SIG-M5 treated with dmso at 0.1 percent for 504 hours (cell line): ENCODE data around the gene SYT14.
"Not testable (repeated sequence)": the region's sequence is repeated elsewhere in the genome, so short reads cannot be mapped to it uniquely, and the experiment has no call there.

Experiments used
- DNase-seq: peaks from one replicate; lab custom pipeline; 2025; ENCODE audit not compliant: unreplicated experiment; lab: John Stamatoyannopoulos, UW

SYT14 gene

GRCh38 chr1:209937996-209938959 lies at the start of gene SYT14:
Gene SYT14 (plus strand): TSS chr1:209938217. CDS start chr1:209938265, 48 bp downstream.
- no peak for DNase-seq

GRCh38 chr1:209888291-209889076 lies 49.5 kb upstream of the SYT14 start:
- DNase-seq = not testable (repeated sequence)

- no peak for DNase-seq
Observed at GRCh38 chr1:209889077-209889418, 49.0 kb upstream of the SYT14 start.

GRCh38 chr1:209890641-209891330 lies 47.2 kb upstream of the SYT14 start:
- no peak for DNase-seq

- no peak for DNase-seq
Observed at GRCh38 chr1:209893751-209894150, 44.3 kb upstream of the SYT14 start.

- no peak for DNase-seq
Observed at GRCh38 chr1:209895709-209896108, 42.3 kb upstream of the SYT14 start.

- no peak for DNase-seq
Observed at GRCh38 chr1:209896346-209896745, 41.7 kb upstream of the SYT14 start.

- DNase-seq = not testable (repeated sequence)
Observed at GRCh38 chr1:209898271-209898670, 39.7 kb upstream of the SYT14 start.

GRCh38 chr1:209898851-209899250 lies 39.2 kb upstream of the SYT14 start:
- not testable (repeated sequence) for DNase-seq

- no peak for DNase-seq
Observed at GRCh38 chr1:209899948-209900347, 38.1 kb upstream of the SYT14 start.

GRCh38 chr1:209900734-209901133 lies 37.3 kb upstream of the SYT14 start:
- no peak for DNase-seq

GRCh38 chr1:209901211-209901610 lies 36.8 kb upstream of the SYT14 start:
- no peak for DNase-seq

GRCh38 chr1:209904774-209905173 lies 33.2 kb upstream of the SYT14 start:
- not testable (repeated sequence) for DNase-seq

GRCh38 chr1:209911746-209912145 lies 26.3 kb upstream of the SYT14 start:
- DNase-seq = no peak

- no peak for DNase-seq
Observed at GRCh38 chr1:209912306-209912705, 25.7 kb upstream of the SYT14 start.

- not testable (repeated sequence) for DNase-seq
Observed at GRCh38 chr1:209919637-209920036, 18.4 kb upstream of the SYT14 start.

GRCh38 chr1:209920844-209921243 lies 17.2 kb upstream of the SYT14 start:
- DNase-seq = no peak

GRCh38 chr1:209924390-209924789 lies 13.6 kb upstream of the SYT14 start:
- no peak for DNase-seq

- DNase-seq = no peak
Observed at GRCh38 chr1:209926045-209926444, 12.0 kb upstream of the SYT14 start.

- DNase-seq = no peak
Observed at GRCh38 chr1:209927466-209927865, 10.6 kb upstream of the SYT14 start.

GRCh38 chr1:209929751-209930150 lies 8.3 kb upstream of the SYT14 start:
- DNase-seq = no peak
